Activated CD8-positive, alpha-beta T cell treated with anti-CD3 and anti-CD28 coated beads, Interleukin-2, amount 10 ng/mL, durations not matched to agents 7 days and 5 days (primary cell): ENCODE data around the gene PDE6A. TPM values are rescaled to one million over a fixed set of nuclear protein-coding genes. Genes with fewer than 3 reads are reported as not detected.

ENCODE experiments used
- ATAC-seq: fragments of 150-1000 bp; cut with Tn5 transposase; one replicate; pipeline ENCODE4 v1.10.0; 2021; ENCODE audit warnings: moderate library complexity
- CTCF ChIA-PET: fragments of 350-600 bp; sonication (Branson Sonifier 250); formaldehyde crosslinking; loops from one replicate; lab custom pipeline; 2021; ENCODE audit warnings: antibody characterized with exemption; lab: Charles Lee
- POLR2A ChIA-PET: fragments of 350-600 bp; sonication (Branson Sonifier 250); formaldehyde crosslinking; loops from one replicate; lab custom pipeline; 2021; ENCODE audit warnings: antibody characterized with exemption; lab: Charles Lee
- DNase-seq: peaks from one replicate; pipeline ENCODE4 v3.0.0-alpha.2; 2020
- H3K27ac Mint-ChIP-seq: one replicate; pipeline ENCODE4 v1.8.0; 2021; ENCODE audit warnings: mild to moderate bottlenecking, mixed read lengths
- H3K27me3 Mint-ChIP-seq: one replicate; pipeline ENCODE4 v1.8.0; 2021; ENCODE audit warnings: low read depth, mixed read lengths
- H3K36me3 Mint-ChIP-seq: one replicate; pipeline ENCODE4 v1.8.0; 2021; ENCODE audit warnings: low read depth, mixed read lengths
- H3K4me1 Mint-ChIP-seq: one replicate; pipeline ENCODE4 v1.8.0; 2021; ENCODE audit warnings: low read depth, mixed read lengths
- H3K4me3 Mint-ChIP-seq: one replicate; pipeline ENCODE4 v1.8.0; 2021; ENCODE audit warnings: mild to moderate bottlenecking, mixed read lengths
- H3K9me3 Mint-ChIP-seq: one replicate; pipeline ENCODE4 v1.8.0; 2022; ENCODE audit warnings: mixed read lengths; ENCODE audit not compliant: insufficient read depth
- total RNA-seq, 2 experiments: library from RNA; stranded (reverse); gene quantifications; one replicate each; pipeline ENCODE4 v1.2.3, GENCODE V29; 2021

Gene PDE6A
- total RNA-seq, 2 experiments from 2014 or later: not detected

DNA sequence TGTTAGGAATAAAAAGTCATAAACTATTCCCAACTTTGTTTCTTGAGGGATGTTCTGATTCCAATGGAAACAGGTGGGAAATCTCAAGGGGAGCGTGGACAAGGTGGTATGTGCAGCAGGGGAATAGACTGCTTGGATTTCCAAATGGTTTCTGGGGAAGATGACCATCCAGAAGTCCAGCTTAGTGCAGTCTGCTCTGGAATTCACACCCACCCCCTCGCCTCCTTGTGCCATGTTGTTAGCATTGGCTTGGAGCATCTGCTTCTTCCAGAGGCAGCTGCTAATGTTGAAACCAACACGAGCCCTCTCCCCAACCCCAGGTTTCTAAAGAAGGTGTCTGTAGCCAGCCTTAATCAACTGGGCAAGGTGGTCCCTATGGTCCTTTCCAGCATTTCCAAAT, 90.9 kb downstream of the PDE6A start:
- POLR2A ChIA-PET: no interaction called here

DNA sequence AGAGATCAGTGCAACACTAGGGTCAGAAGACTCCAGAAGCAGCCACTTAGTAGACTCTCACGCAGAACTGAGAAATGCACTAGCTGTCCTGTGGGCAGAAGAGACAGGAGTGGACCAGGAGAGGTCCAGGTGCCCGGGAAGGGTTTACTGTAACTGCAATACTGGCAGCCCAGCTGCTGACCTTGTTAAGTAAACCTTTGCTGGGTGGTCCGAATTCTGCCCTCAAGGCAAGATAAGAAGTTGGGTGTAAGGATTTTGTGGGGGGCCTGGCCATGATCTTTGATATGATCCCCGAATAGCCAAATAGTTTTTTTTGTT, 91.3 kb downstream of the PDE6A start:
- Mint-ChIP-seq H3K27ac (no peak overlapping the region), H3K4me1 (no peaks in the 10 kb centered on the region), H3K27me3 (no peaks in the 10 kb centered on the region), H3K36me3 (peaks cover 11% of the 10 kb centered on the region), H3K4me3 (no peak overlapping the region), H3K9me3 (no peaks in the 10 kb centered on the region)
- ATAC-seq (no peak), DNase-seq (no peak)
- ChIA-PET CTCF (interaction anchor here (0.8 to 12.5 kb wide), 38 partner anchors 11 to 422 kb away, joined by 3 to 163 read pairs (median 5); partner anchors contain the start of gene SLC26A2), POLR2A (no interaction called here)

More for the DNA sequence above, 90.9 kb downstream of the PDE6A start:
- H3K36me3 Mint-ChIP-seq: peaks cover 9% of the 10 kb centered on the region
- H3K27ac Mint-ChIP-seq: no peak overlapping the region
- ATAC-seq: no peak
- H3K4me3 Mint-ChIP-seq: no peak overlapping the region
- CTCF ChIA-PET: interaction anchor here (0.8 to 12.5 kb wide), 26 partner anchors 11 to 217 kb away, joined by 3 to 163 read pairs (median 6); partner anchors contain the start of gene SLC26A2
- no peaks in the 10 kb centered on the region for H3K27me3 Mint-ChIP-seq
- H3K9me3 Mint-ChIP-seq: no peaks in the 10 kb centered on the region
- H3K4me1 Mint-ChIP-seq: no peaks in the 10 kb centered on the region
- no peak for DNase-seq

- Mint-ChIP-seq H3K9me3 (no peaks in the 10 kb centered on the region), H3K27ac (no peak overlapping the region), H3K27me3 (no peaks in the 10 kb centered on the region), H3K36me3 (peaks cover 13% of the 10 kb centered on the region), H3K4me3 (no peak overlapping the region), H3K4me1 (no peaks in the 10 kb centered on the region)
- CTCF ChIA-PET: interaction anchor here (0.7 to 12.5 kb wide), 47 partner anchors 12 to 423 kb away, joined by 3 to 163 read pairs (median 4); partner anchors contain the start of genes HMGXB3, SLC26A2 and TIGD6
- ATAC-seq (peak; percentile 73), DNase-seq (peak; percentile 59)
- POLR2A ChIA-PET: interaction anchor here (0.6 kb wide), 1 partner anchor 238 kb away, joined by 3 read pairs; no protein-coding TSS in a partner anchor
Observed at GRCh38 chr5:149852641-149853330, 91.8 kb downstream of the PDE6A start.

DNA sequence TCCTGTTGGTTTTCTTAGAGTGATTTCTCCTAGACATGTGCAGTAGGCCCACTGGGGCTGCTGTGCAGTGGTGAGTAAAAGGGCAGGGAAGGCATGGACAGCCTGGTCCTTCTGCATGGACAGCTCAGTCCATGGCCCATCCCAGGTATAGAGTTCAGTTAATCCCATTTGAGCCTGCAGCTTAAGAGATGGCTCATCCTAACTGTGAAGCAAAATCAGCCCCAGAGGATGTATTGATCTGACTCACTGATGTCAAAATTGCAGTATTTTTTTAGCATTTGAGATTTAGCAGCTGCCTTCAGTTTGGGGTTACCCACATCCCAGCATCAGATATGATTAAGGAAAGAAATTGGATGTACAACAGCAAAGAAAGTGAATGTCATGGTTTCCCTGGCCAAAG, 93.4 kb downstream of the PDE6A start:
- Mint-ChIP-seq H3K4me1 (no peaks in the 10 kb centered on the region), H3K4me3 (no peak overlapping the region), H3K27me3 (no peaks in the 10 kb centered on the region), H3K36me3 (peaks cover 20% of the 10 kb centered on the region), H3K9me3 (no peaks in the 10 kb centered on the region), H3K27ac (no peak overlapping the region)
- DNase-seq (no peak), ATAC-seq (no peak)
- ChIA-PET CTCF (interaction anchor here (1.6 to 12.5 kb wide), 5 partner anchors 12 to 143 kb away, joined by 9 to 163 read pairs (median 53); partner anchors contain the start of gene SLC26A2), POLR2A (no interaction called here)

GRCh38 chr5:149849966-149850910, 94.4 kb downstream of the PDE6A start:
- ChIA-PET CTCF (interaction anchor here (1.6 to 12.5 kb wide), 4 partner anchors 11 to 140 kb away, joined by 9 to 163 read pairs (median 60); partner anchors contain the start of gene SLC26A2), POLR2A (no interaction called here)
- no peak overlapping the region for H3K4me3 Mint-ChIP-seq
- no peaks in the 10 kb centered on the region for H3K9me3 Mint-ChIP-seq
- peaks cover 29% of the 10 kb centered on the region for H3K36me3 Mint-ChIP-seq
- H3K27me3 Mint-ChIP-seq: no peaks in the 10 kb centered on the region
- H3K27ac Mint-ChIP-seq: no peak overlapping the region
- no peak for DNase-seq
- ATAC-seq: no peak
- no peaks in the 10 kb centered on the region for H3K4me1 Mint-ChIP-seq

DNA sequence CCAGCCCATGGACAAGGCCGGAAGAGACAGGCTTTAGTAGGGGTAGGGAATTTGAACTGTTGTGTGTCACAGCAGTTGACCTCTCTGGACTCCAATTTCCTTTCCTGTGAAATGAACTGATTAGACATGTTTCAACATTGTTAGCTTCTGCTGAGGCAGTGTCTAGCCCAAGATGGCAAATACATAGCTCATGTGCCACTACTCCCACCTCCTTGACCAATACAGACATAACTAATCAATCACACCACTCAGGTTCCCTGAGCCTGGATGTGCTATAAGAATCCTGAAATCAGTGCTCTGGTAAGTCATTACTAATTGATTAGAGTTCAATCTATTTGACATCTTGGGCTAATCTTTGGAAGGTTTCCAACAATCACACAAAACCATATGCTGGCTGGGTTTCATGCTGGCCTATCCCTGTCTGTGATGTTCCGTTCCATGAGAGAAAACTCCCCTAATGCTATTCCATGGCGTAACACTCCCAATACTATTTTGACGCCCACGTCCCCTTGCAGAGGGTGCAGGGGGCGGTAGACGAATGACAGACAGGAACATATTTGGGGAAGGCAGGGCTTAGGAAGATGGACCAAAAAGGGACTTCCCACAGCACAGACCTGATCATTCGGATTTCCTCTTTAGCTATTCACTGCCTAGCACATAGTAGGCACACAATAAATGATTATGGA, 95.2 kb downstream of the PDE6A start:
- ATAC-seq (no peak), DNase-seq (no peak)
- CTCF ChIA-PET: interaction anchor here (6.7 to 12.5 kb wide), 2 partner anchors 10 to 111 kb away, joined by 68 to 163 read pairs; partner anchors contain the start of gene SLC26A2
- Mint-ChIP-seq H3K9me3 (no peaks in the 10 kb centered on the region), H3K36me3 (peaks cover 33% of the 10 kb centered on the region), H3K27me3 (no peaks in the 10 kb centered on the region), H3K4me1 (no peaks in the 10 kb centered on the region), H3K27ac (no peak overlapping the region), H3K4me3 (no peak overlapping the region)
- POLR2A ChIA-PET: no interaction called here

DNA sequence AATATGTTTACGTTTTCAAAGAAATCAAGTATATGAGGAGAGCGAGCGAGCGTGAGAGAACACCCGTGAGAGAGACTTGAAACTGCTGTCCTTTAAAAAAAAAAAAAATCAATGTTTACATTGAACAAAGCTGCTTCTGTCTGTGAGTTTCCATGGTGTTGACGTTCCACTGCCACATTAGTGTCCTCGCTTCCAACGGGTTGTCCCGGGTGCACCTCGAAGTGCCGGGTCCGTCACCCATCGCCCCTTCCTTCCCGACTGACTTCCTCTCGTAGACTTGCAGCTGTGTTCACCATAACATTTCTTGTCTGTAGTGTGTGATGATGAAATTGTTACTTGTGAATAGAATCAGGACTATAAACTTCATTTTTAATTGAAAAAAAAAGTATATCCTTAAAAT, 97.0 kb downstream of the PDE6A start:
- Mint-ChIP-seq H3K4me1 (no peaks in the 10 kb centered on the region), H3K9me3 (no peaks in the 10 kb centered on the region), H3K27ac (no peak overlapping the region), H3K27me3 (no peaks in the 10 kb centered on the region), H3K4me3 (no peak overlapping the region), H3K36me3 (peaks cover 36% of the 10 kb centered on the region)
- ATAC-seq: no peak
- CTCF ChIA-PET: interaction anchor here (1.1 to 12.5 kb wide), 3 partner anchors 8 to 19 kb away, joined by 3 to 163 read pairs (median 4); no protein-coding TSS in a partner anchor
- no peak for DNase-seq
- POLR2A ChIA-PET: interaction anchor here (0.7 kb wide), 1 partner anchor 69 kb away, joined by 4 read pairs; no protein-coding TSS in a partner anchor

DNA sequence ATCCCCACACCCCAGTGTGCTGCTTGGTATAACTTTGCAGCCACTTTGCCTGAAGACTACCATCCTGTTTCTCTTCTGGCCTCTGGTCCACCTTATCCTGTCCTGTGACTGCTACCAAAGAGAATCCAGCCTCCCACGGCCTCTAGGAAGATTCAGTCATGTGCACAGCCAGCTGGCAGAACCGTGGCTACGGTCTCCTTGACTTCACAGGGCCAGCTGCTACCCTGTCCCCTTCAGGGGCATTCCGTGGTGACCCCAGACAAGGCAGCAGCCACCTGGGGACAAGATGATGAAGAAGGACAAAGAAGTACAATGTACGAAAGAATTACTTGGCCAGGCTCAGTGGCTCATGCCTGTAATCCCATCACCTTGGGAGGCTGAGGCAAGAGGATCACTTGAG, 98.6 kb downstream of the PDE6A start:
- ChIA-PET CTCF (interaction anchor here (2.1 to 13.0 kb wide), 3 partner anchors 4 to 18 kb away, joined by 6 to 163 read pairs (median 163); no protein-coding TSS in a partner anchor), POLR2A (no interaction called here)
- Mint-ChIP-seq H3K27me3 (no peaks in the 10 kb centered on the region), H3K36me3 (peaks cover 36% of the 10 kb centered on the region), H3K9me3 (no peaks in the 10 kb centered on the region), H3K4me3 (no peak overlapping the region), H3K27ac (no peak overlapping the region), H3K4me1 (no peaks in the 10 kb centered on the region)
- no peak for DNase-seq
- ATAC-seq: no peak

DNA sequence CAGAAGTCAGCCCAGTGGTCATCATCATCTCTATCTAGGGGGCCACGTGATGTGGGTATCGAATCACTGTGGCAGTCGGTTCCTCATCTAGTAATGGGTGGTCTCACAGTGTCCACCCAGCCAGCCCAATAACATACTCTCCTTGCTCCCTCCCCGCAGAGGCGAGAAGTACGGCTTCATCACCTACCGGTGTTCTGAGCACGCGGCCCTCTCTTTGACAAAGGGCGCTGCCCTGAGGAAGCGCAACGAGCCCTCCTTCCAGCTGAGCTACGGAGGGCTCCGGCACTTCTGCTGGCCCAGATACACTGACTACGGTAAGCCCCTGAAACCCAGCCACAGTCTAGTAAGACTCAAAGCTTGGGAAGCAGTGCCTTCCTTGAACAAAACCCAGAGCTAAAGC, 99.0 kb downstream of the PDE6A start:
- ATAC-seq: no peak
- Mint-ChIP-seq H3K27ac (no peak overlapping the region), H3K4me3 (no peak overlapping the region), H3K27me3 (no peaks in the 10 kb centered on the region), H3K4me1 (no peaks in the 10 kb centered on the region), H3K36me3 (peaks cover 36% of the 10 kb centered on the region), H3K9me3 (no peaks in the 10 kb centered on the region)
- DNase-seq: no peak
- ChIA-PET POLR2A (no interaction called here), CTCF (interaction anchor here (1.3 to 13.0 kb wide), 4 partner anchors 4 to 18 kb away, joined by 3 to 163 read pairs (median 84); no protein-coding TSS in a partner anchor)

GRCh38 chr5:149841851-149842793, 102.5 kb downstream of the PDE6A start:
- Mint-ChIP-seq H3K4me3 (no peak overlapping the region), H3K36me3 (peaks cover 21% of the 10 kb centered on the region), H3K27me3 (no peaks in the 10 kb centered on the region), H3K9me3 (no peaks in the 10 kb centered on the region), H3K27ac (no peak overlapping the region), H3K4me1 (no peaks in the 10 kb centered on the region)
- no peak for DNase-seq
- ChIA-PET POLR2A (interaction anchor here (0.6 kb wide), 1 partner anchor 226 kb away, joined by 3 read pairs; no protein-coding TSS in a partner anchor), CTCF (interaction anchor here (1.1 to 13.0 kb wide), 2 partner anchors 8 to 123 kb away, joined by 3 to 163 read pairs; no protein-coding TSS in a partner anchor)
- ATAC-seq: no peak
